Lung (tissue), 12 donors: Measurements from ENCODE around the gene OR1F1. TPM values are rescaled to one million over a fixed set of nuclear protein-coding genes. Genes with fewer than 3 reads are reported as not detected.

Source experiments
- ATAC-seq: fragments of 200-7000 bp; cut with Tn5 transposase; one replicate; pipeline ENCODE4 v1.9.1; 2020; ENCODE audit warnings: moderate number of reproducible peaks; ENCODE audit not compliant: insufficient read depth, low FRiP score
- DNase-seq, 3 donors: peaks; one replicate each; pipeline ENCODE4 v3.0.0-alpha.2; 2013 to 2017
- H3K27ac ChIP-seq, 2 donors: one replicate each; pipeline ENCODE4 v1.5.1; 2013; ENCODE audit warnings: mild to moderate bottlenecking in 2 of 2, moderate library complexity in 2 of 2, control low read depth in 1 of 2, inconsistent platforms in 1 of 2, low read depth in 1 of 2, low read length in 1 of 2
- H3K27me3 ChIP-seq, 3 donors: one replicate each; pipeline ENCODE4 v1.5.1; 2013; ENCODE audit warnings: low read length in 2 of 3; ENCODE audit not compliant: control insufficient read depth in 3 of 3, insufficient read depth in 3 of 3
- H3K36me3 ChIP-seq, 4 donors: one replicate each; pipeline ENCODE4 v1.5.1; 2013; ENCODE audit warnings: low read length in 4 of 4, mild to moderate bottlenecking in 1 of 4, moderate library complexity in 1 of 4; ENCODE audit not compliant: control insufficient read depth in 4 of 4, insufficient read depth in 4 of 4
- H3K4me1 ChIP-seq, 5 donors: one replicate each; pipeline ENCODE4 v1.5.1; 2013; ENCODE audit warnings: low read length in 5 of 5, mild to moderate bottlenecking in 2 of 5, moderate library complexity in 1 of 5; ENCODE audit not compliant: control insufficient read depth in 5 of 5, insufficient read depth in 5 of 5
- H3K4me3 ChIP-seq: one replicate; pipeline ENCODE4 v1.5.1; 2013; ENCODE audit warnings: mild to moderate bottlenecking, control low read depth, moderate library complexity
- H3K9ac ChIP-seq, 2 donors: one replicate each; pipeline ENCODE4 v1.5.1; 2013; ENCODE audit warnings: low read length in 2 of 2, control low read depth in 1 of 2; ENCODE audit not compliant: insufficient read depth in 1 of 2
- H3K9me3 ChIP-seq, 4 donors: one replicate each; pipeline ENCODE4 v1.5.1; 2013; ENCODE audit warnings: low read length in 3 of 4, mild to moderate bottlenecking in 1 of 4, moderate library complexity in 1 of 4; ENCODE audit not compliant: control insufficient read depth in 4 of 4, insufficient read depth in 3 of 4
- CTCF ChIP-seq: IDR thresholded peaks from 2 replicates; pipeline ENCODE4 v1.5.1; 2012; ENCODE audit warnings: mild to moderate bottlenecking; ENCODE audit errors: control extremely low read depth, extremely low read depth
- WGBS, 2 donors: extraction: QIAGEN DNeasy Blood & Tissue Kit; methylation state at CpG; one replicate each; pipeline ENCODE4 v1.1.7; 2013; 5-methylcytosine and 5-hydroxymethylcytosine counted together
- polyA plus RNA-seq, 2 donors: library from polyadenylated mRNA; stranded (reverse); fragments of 200-250 nt; gene quantifications; one replicate each; pipeline ENCODE4 v1.2.1, GENCODE V29; 2013
- total RNA-seq, 2 donors: library from RNA; depleted of rRNA in 1 of 2; stranded (reverse); fragments of >200 nt in 1 of 2; gene quantifications; one replicate each; pipeline ENCODE4 v1.2.1, GENCODE V29; 2014 to 2021
- donor health status: control.
- donor health status: control.
- donor health status: Bipolar disorder and iron deficiency.
- donor health status: healthy.
- donor health status: DM: yes; HTN: yes; CAD: no.

The OR1F1 gene
- total and polyA plus RNA-seq, 4 donors: not detected

- H3K9me3 ChIP-seq: peaks cover 0 to 37% (median 1%) of the 10 kb centered on the region in 4 donors
Observed at GRCh38 chr16:3207086-3207953, 19.3 kb downstream of the OR1F1 start.

GRCh38 chr16:3212006-3212405 lies 24.0 kb downstream of the OR1F1 start:
- DNase-seq (no peak), ATAC-seq (no peak)
- WGBS, 2 donors: 88 to 92% methylated on average over 3 of the region's 3 CpGs
- Histone ChIP-seq H3K27ac (no peak overlapping the region), H3K4me1 (no peaks in the 10 kb centered on the region), H3K9ac (no peak overlapping the region), H3K27me3 (no peaks in the 10 kb centered on the region), H3K36me3 (no peaks in the 10 kb centered on the region), H3K9me3 (peaks cover 0 to 40% (median 0%) of the 10 kb centered on the region in 4 donors), H3K4me3 (no peak overlapping the region)
- TF ChIP-seq CTCF: no peak

More at GRCh38 chr16:3207086-3207953, 19.3 kb downstream of the OR1F1 start:
- no peak for TF ChIP-seq CTCF
- ATAC-seq (no peak), DNase-seq (no peak)
- Histone ChIP-seq H3K4me3 (no peak overlapping the region), H3K4me1 (no peaks in the 10 kb centered on the region), H3K27me3 (no peaks in the 10 kb centered on the region), H3K9ac (no peak overlapping the region), H3K36me3 (no peaks in the 10 kb centered on the region), H3K27ac (no peak overlapping the region)
- WGBS, 2 donors: 68 to 80% methylated on average over 19 of the region's 19 CpGs

- no peak for DNase-seq
- peaks cover 0 to 36% (median 0%) of the 10 kb centered on the region in 4 donors for H3K9me3 ChIP-seq
- no peaks in the 10 kb centered on the region for H3K4me1 ChIP-seq
- H3K4me3 ChIP-seq: no peak overlapping the region
- no peak for ATAC-seq
- no peak overlapping the region for H3K27ac ChIP-seq
- no peaks in the 10 kb centered on the region for H3K36me3 ChIP-seq
- TF ChIP-seq CTCF: no peak
- no peak overlapping the region for H3K9ac ChIP-seq
- 40 to 62% methylated on average over 1 of the region's 1 CpG for WGBS, 2 donors
- no peaks in the 10 kb centered on the region for H3K27me3 ChIP-seq
Observed at GRCh38 chr16:3212567-3212966, 24.6 kb downstream of the OR1F1 start.
